H4 (cell line): ENCODE data around the gene PXDN. TPM values are rescaled to one million over a fixed set of nuclear protein-coding genes. Genes with fewer than 3 reads are reported as not detected.
"Not testable (repeated sequence)": the region's sequence is repeated elsewhere in the genome, so short reads cannot be mapped to it uniquely, and the experiment has no call there.

Experiments used
- DNase-seq: peaks from one replicate; pipeline ENCODE4 v3.0.0-alpha.2; 2015; ENCODE audit warnings: low spot score
- total RNA-seq: library from RNA; depleted of rRNA; stranded (reverse); fragments of >200 nt; shearing (Covaris generic); gene quantifications from 2 replicates; pipeline ENCODE4 v1.2.3, GENCODE V29; 2014

The PXDN gene
- total RNA-seq, 1 experiment from 2014 or later: 171 TPM

GRCh38 chr2:1631292-1632001 lies 112.9 kb downstream of the PXDN start:
- DNase-seq: no peak

GRCh38 chr2:1628893-1629292 lies 115.4 kb downstream of the PXDN start:
- peak; percentile 29 for DNase-seq

GRCh38 chr2:1627628-1628381 lies 116.5 kb downstream of the PXDN start:
- no peak for DNase-seq

- DNase-seq: no peak
Observed at GRCh38 chr2:1626271-1626681, 118.0 kb downstream of the PXDN start.

GRCh38 chr2:1625281-1626001 lies 118.9 kb downstream of the PXDN start:
- DNase-seq: peak; percentile 42

- no peak for DNase-seq
Observed at GRCh38 chr2:1623906-1624445, 120.3 kb downstream of the PXDN start.

- no peak for DNase-seq
Observed at GRCh38 chr2:1622521-1623200, 121.7 kb downstream of the PXDN start.

- not testable (repeated sequence) for DNase-seq
Observed at GRCh38 chr2:1621976-1622375, 122.3 kb downstream of the PXDN start.

GRCh38 chr2:1621501-1621900 lies 122.8 kb downstream of the PXDN start:
- no peak for DNase-seq

- DNase-seq: no peak
Observed at GRCh38 chr2:1621041-1621440, 123.3 kb downstream of the PXDN start.

- DNase-seq: no peak
Observed at GRCh38 chr2:1620081-1620480, 124.2 kb downstream of the PXDN start.

GRCh38 chr2:1619556-1619955 lies 124.8 kb downstream of the PXDN start:
- no peak for DNase-seq

- DNase-seq: no peak
Observed at GRCh38 chr2:1618974-1619373, 125.3 kb downstream of the PXDN start.

GRCh38 chr2:1618191-1618961 lies 125.9 kb downstream of the PXDN start:
- DNase-seq: no peak

GRCh38 chr2:1617425-1618021 lies 126.8 kb downstream of the PXDN start:
- DNase-seq: no peak

- no peak for DNase-seq
Observed at GRCh38 chr2:1614564-1614963, 129.8 kb downstream of the PXDN start.

GRCh38 chr2:1613731-1614354 lies 130.5 kb downstream of the PXDN start:
- peak; percentile 42 for DNase-seq

- no peak for DNase-seq
Observed at GRCh38 chr2:1613078-1613445, 131.3 kb downstream of the PXDN start.

- no peak for DNase-seq
Observed at GRCh38 chr2:1612391-1613077, 131.8 kb downstream of the PXDN start.

- no peak for DNase-seq
Observed at GRCh38 chr2:1611886-1612285, 132.4 kb downstream of the PXDN start.
